Immature natural killer cell (primary cell): Measurements from ENCODE around the gene MAPK8IP1. TPM values are rescaled to one million over a fixed set of nuclear protein-coding genes. Genes with fewer than 3 reads are reported as not detected.

Source experiments
- DNase-seq, 3 donors: peaks; one replicate each; pipeline ENCODE4 v3.0.0; 2022; ENCODE audit warnings: mixed read lengths in 1 of 3
- H3K27ac Mint-ChIP-seq, 6 donors: one replicate each; pipeline ENCODE4 v1.8.0; 2020; ENCODE audit warnings: mixed read lengths in 6 of 6, mild to moderate bottlenecking in 5 of 6, inconsistent platforms in 4 of 6, moderate library complexity in 3 of 6
- H3K27me3 Mint-ChIP-seq, 3 donors: one replicate each; pipeline ENCODE4 v1.8.0; 2020 to 2021; ENCODE audit warnings: low read depth in 3 of 3, mild to moderate bottlenecking in 3 of 3, mixed read lengths in 3 of 3, moderate library complexity in 3 of 3, inconsistent platforms in 1 of 3
- H3K36me3 Mint-ChIP-seq, 3 donors: one replicate each; pipeline ENCODE4 v1.8.0; 2020; ENCODE audit warnings: mixed read lengths in 3 of 3, inconsistent platforms in 2 of 3, mild to moderate bottlenecking in 2 of 3
- H3K4me1 Mint-ChIP-seq, 2 donors: one replicate each; pipeline ENCODE4 v1.8.0; 2020; ENCODE audit warnings: inconsistent platforms in 2 of 2, mild to moderate bottlenecking in 2 of 2, mixed read lengths in 2 of 2, moderate library complexity in 1 of 2
- H3K4me3 Mint-ChIP-seq, 5 donors: one replicate each; pipeline ENCODE4 v1.8.0; 2020; ENCODE audit warnings: mild to moderate bottlenecking in 5 of 5, mixed read lengths in 5 of 5, inconsistent platforms in 3 of 5, moderate library complexity in 3 of 5
- H3K9me3 Mint-ChIP-seq, 6 donors: one replicate each; pipeline ENCODE4 v1.8.0; 2020; ENCODE audit warnings: mild to moderate bottlenecking in 6 of 6, mixed read lengths in 6 of 6, inconsistent platforms in 4 of 6, moderate library complexity in 3 of 6
- polyA plus RNA-seq, 3 donors: library from polyadenylated mRNA; unstranded; fragments of 300-500 nt; fragmentation: Illumina TruSeq; gene quantifications; one replicate each; pipeline ENCODE4 v1.2.3, GENCODE V29; 2021

The MAPK8IP1 gene
- polyA plus RNA-seq, 3 donors from 2014 or later = 0.08 to 0.09 TPM; not detected in 1

GRCh38 chr11:45930951-45931570 lies 45.6 kb downstream of the MAPK8IP1 start:
- peak overlapping the region; percentile 75 to 94 (median 84) for H3K27ac Mint-ChIP-seq
- H3K4me1 Mint-ChIP-seq = peaks cover 37 to 43% of the 10 kb centered on the region in 2 donors
- H3K27me3 Mint-ChIP-seq = peaks cover 7 to 13% (median 11%) of the 10 kb centered on the region in 3 donors
- DNase-seq = no peak
- H3K9me3 Mint-ChIP-seq = no peaks in the 10 kb centered on the region
- peaks cover 3 to 21% (median 8%) of the 10 kb centered on the region in 3 donors for H3K36me3 Mint-ChIP-seq
- H3K4me3 Mint-ChIP-seq = peak overlapping the region; percentile 24 to 76 (median 36)

- H3K36me3 Mint-ChIP-seq = peaks cover 7 to 25% (median 8%) of the 10 kb centered on the region in 3 donors
- H3K9me3 Mint-ChIP-seq = no peaks in the 10 kb centered on the region
- peaks cover 37 to 43% of the 10 kb centered on the region in 2 donors for H3K4me1 Mint-ChIP-seq
- H3K27ac Mint-ChIP-seq = peak overlapping the region; percentile 53 to 94 (median 82)
- H3K4me3 Mint-ChIP-seq = peak overlapping the region in 2 of 5 donors; percentile 18 to 36
- no peak for DNase-seq
- peaks cover 7 to 13% (median 11%) of the 10 kb centered on the region in 3 donors for H3K27me3 Mint-ChIP-seq
Observed at GRCh38 chr11:45931739-45932138, 46.3 kb downstream of the MAPK8IP1 start.

GRCh38 chr11:45932217-45932616 lies 46.8 kb downstream of the MAPK8IP1 start:
- DNase-seq = no peak
- Mint-ChIP-seq H3K4me3 (peak overlapping the region in 1 of 5 donors; percentile 21), H3K27ac (peak overlapping the region in 3 of 6 donors; percentile 69 to 94 (median 72)), H3K9me3 (no peaks in the 10 kb centered on the region), H3K36me3 (peaks cover 8 to 29% (median 12%) of the 10 kb centered on the region in 3 donors), H3K27me3 (peaks cover 7 to 13% (median 11%) of the 10 kb centered on the region in 3 donors), H3K4me1 (peaks cover 34 to 40% of the 10 kb centered on the region in 2 donors)

GRCh38 chr11:45933131-45933831 lies 47.8 kb downstream of the MAPK8IP1 start:
- Mint-ChIP-seq H3K36me3 (peaks cover 8 to 30% (median 12%) of the 10 kb centered on the region in 3 donors), H3K9me3 (no peaks in the 10 kb centered on the region), H3K4me3 (no peak overlapping the region), H3K4me1 (peaks cover 29 to 35% of the 10 kb centered on the region in 2 donors), H3K27ac (no peak overlapping the region), H3K27me3 (peaks cover 7 to 13% (median 11%) of the 10 kb centered on the region in 3 donors)
- no peak for DNase-seq

- Mint-ChIP-seq H3K4me3 (no peak overlapping the region), H3K27me3 (peaks cover 5 to 13% (median 11%) of the 10 kb centered on the region in 3 donors), H3K4me1 (peaks cover 27 to 34% of the 10 kb centered on the region in 2 donors), H3K27ac (no peak overlapping the region), H3K36me3 (peaks cover 8 to 34% (median 12%) of the 10 kb centered on the region in 3 donors), H3K9me3 (no peaks in the 10 kb centered on the region)
- DNase-seq = no peak
Observed at GRCh38 chr11:45933846-45934579, 48.6 kb downstream of the MAPK8IP1 start.

GRCh38 chr11:45934580-45935318 lies 49.3 kb downstream of the MAPK8IP1 start:
- no peak overlapping the region for H3K27ac Mint-ChIP-seq
- no peak overlapping the region for H3K4me3 Mint-ChIP-seq
- H3K27me3 Mint-ChIP-seq = peaks cover 5 to 13% (median 11%) of the 10 kb centered on the region in 3 donors
- DNase-seq = no peak
- peaks cover 22 to 27% of the 10 kb centered on the region in 2 donors for H3K4me1 Mint-ChIP-seq
- H3K36me3 Mint-ChIP-seq = peaks cover 8 to 34% (median 12%) of the 10 kb centered on the region in 3 donors
- no peaks in the 10 kb centered on the region for H3K9me3 Mint-ChIP-seq

GRCh38 chr11:45935349-45936064 lies 50.1 kb downstream of the MAPK8IP1 start:
- peaks cover 0 to 8% (median 6%) of the 10 kb centered on the region in 3 donors for H3K27me3 Mint-ChIP-seq
- H3K4me1 Mint-ChIP-seq = peaks cover 14 to 19% of the 10 kb centered on the region in 2 donors
- H3K36me3 Mint-ChIP-seq = peaks cover 8 to 34% (median 12%) of the 10 kb centered on the region in 3 donors
- no peak for DNase-seq
- no peak overlapping the region for H3K4me3 Mint-ChIP-seq
- H3K9me3 Mint-ChIP-seq = no peaks in the 10 kb centered on the region
- no peak overlapping the region for H3K27ac Mint-ChIP-seq

GRCh38 chr11:45936511-45937054 lies 51.1 kb downstream of the MAPK8IP1 start:
- Mint-ChIP-seq H3K27me3 (peaks cover 0 to 6% (median under 1%) of the 10 kb centered on the region in 3 donors), H3K9me3 (no peaks in the 10 kb centered on the region), H3K4me1 (peaks cover 4 to 8% of the 10 kb centered on the region in 2 donors), H3K27ac (no peak overlapping the region), H3K4me3 (no peak overlapping the region), H3K36me3 (peaks cover 6 to 35% (median 13%) of the 10 kb centered on the region in 3 donors)
- DNase-seq = no peak

GRCh38 chr11:45937916-45938315 lies 52.5 kb downstream of the MAPK8IP1 start:
- Mint-ChIP-seq H3K27me3 (peaks cover 0 to 4% (median 0%) of the 10 kb centered on the region in 3 donors), H3K4me1 (no peaks in the 10 kb centered on the region), H3K27ac (no peak overlapping the region), H3K4me3 (no peak overlapping the region), H3K9me3 (no peaks in the 10 kb centered on the region), H3K36me3 (peaks cover 5 to 35% (median 11%) of the 10 kb centered on the region in 3 donors)
- no peak for DNase-seq

- Mint-ChIP-seq H3K4me1 (no peaks in the 10 kb centered on the region), H3K27ac (no peak overlapping the region), H3K4me3 (no peak overlapping the region), H3K27me3 (peaks cover 0 to 3% (median 0%) of the 10 kb centered on the region in 3 donors), H3K9me3 (no peaks in the 10 kb centered on the region), H3K36me3 (peaks cover 9 to 34% (median 14%) of the 10 kb centered on the region in 3 donors)
- DNase-seq = no peak
Observed at GRCh38 chr11:45939836-45940235, 54.4 kb downstream of the MAPK8IP1 start.

GRCh38 chr11:45941285-45941684 lies 55.8 kb downstream of the MAPK8IP1 start:
- no peak for DNase-seq
- Mint-ChIP-seq H3K4me1 (no peaks in the 10 kb centered on the region), H3K4me3 (no peak overlapping the region), H3K9me3 (no peaks in the 10 kb centered on the region), H3K27ac (no peak overlapping the region), H3K36me3 (peaks cover 18 to 40% (median 27%) of the 10 kb centered on the region in 3 donors), H3K27me3 (peaks cover 0 to 3% (median 0%) of the 10 kb centered on the region in 3 donors)

GRCh38 chr11:45942381-45942780 lies 56.9 kb downstream of the MAPK8IP1 start:
- H3K36me3 Mint-ChIP-seq = peaks cover 18 to 41% (median 19%) of the 10 kb centered on the region in 3 donors
- H3K27ac Mint-ChIP-seq = no peak overlapping the region
- no peak for DNase-seq
- H3K27me3 Mint-ChIP-seq = peaks cover 0 to 3% (median 0%) of the 10 kb centered on the region in 3 donors
- no peaks in the 10 kb centered on the region for H3K9me3 Mint-ChIP-seq
- H3K4me3 Mint-ChIP-seq = no peak overlapping the region
- no peaks in the 10 kb centered on the region for H3K4me1 Mint-ChIP-seq
